Progenitor cell of endocrine pancreas (in vitro differentiated cells): ENCODE measurements around the gene ABCC6. TPM values are rescaled to one million over a fixed set of nuclear protein-coding genes. Genes with fewer than 3 reads are reported as not detected.

ENCODE experiments used
- DNase-seq: peaks from one replicate; pipeline ENCODE4 v3.0.0; 2021; ENCODE audit warnings: low spot score; ENCODE audit not compliant: unreplicated experiment
- H3K27ac Mint-ChIP-seq: 2 replicates; pipeline ENCODE4 v1.8.0; 2021; ENCODE audit warnings: mild to moderate bottlenecking, moderate library complexity, mixed read lengths
- H3K27me3 Mint-ChIP-seq: 2 replicates; pipeline ENCODE4 v1.8.0; 2021; ENCODE audit warnings: mixed read lengths
- H3K36me3 Mint-ChIP-seq: 2 replicates; pipeline ENCODE4 v1.8.0; 2022; ENCODE audit warnings: mixed read lengths; ENCODE audit not compliant: insufficient read depth
- H3K4me1 Mint-ChIP-seq: 2 replicates; pipeline ENCODE4 v1.8.0; 2021; ENCODE audit warnings: low read depth, mixed read lengths
- H3K4me3 Mint-ChIP-seq: 2 replicates; pipeline ENCODE4 v1.8.0; 2021; ENCODE audit warnings: low read depth, mild to moderate bottlenecking, moderate library complexity, mixed read lengths
- H3K9me3 Mint-ChIP-seq: 2 replicates; pipeline ENCODE4 v1.8.0; 2021; ENCODE audit warnings: low read depth, mixed read lengths
- total RNA-seq: library from RNA; stranded (reverse); gene quantifications from 2 replicates; pipeline ENCODE4 v1.2.1, GENCODE V29; 2021
- TF ChIP-seq, protein P1 (sequence below): fragments of 200-600 bp; sonication (generic); IDR thresholded peaks from one replicate; pipeline ENCODE4 v1.5.0; 2021; ENCODE audit warnings: antibody characterized with exemption, mild to moderate bottlenecking; ENCODE audit not compliant: unreplicated experiment

The ABCC6 gene
- total RNA-seq, 1 donor from 2014 or later, result 9.8 TPM

DNA sequence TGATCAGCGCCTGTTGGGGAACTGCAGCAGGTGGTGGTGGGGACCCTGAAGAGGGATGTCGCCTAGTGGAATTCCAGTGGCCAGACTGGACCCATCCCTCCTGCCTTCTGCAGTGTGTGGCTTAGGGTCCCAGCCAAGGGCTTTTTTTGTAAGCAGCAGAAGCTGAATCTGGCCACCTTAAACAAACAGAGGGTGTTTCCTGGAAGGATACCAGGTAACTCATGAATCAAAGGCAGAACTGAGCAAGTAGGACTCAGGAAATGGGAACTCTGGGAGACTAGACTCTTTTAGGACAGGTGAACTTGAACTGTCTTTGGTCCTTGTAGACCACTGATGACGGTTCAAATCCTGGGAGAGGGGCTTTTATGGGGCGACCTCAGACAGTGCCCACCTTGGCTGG lies 124.0 kb downstream of the ABCC6 start:
- DNase-seq, result no peak

More for the DNA sequence above, 124.0 kb downstream of the ABCC6 start:
- Mint-ChIP-seq H3K4me3 (no peak overlapping the region), H3K4me1 (no peaks in the 10 kb centered on the region), H3K27ac (no peak overlapping the region), H3K36me3 (peaks cover 24% of the 10 kb centered on the region), H3K27me3 (no peaks in the 10 kb centered on the region), H3K9me3 (no peaks in the 10 kb centered on the region)
- TF ChIP-seq, protein P1, sequence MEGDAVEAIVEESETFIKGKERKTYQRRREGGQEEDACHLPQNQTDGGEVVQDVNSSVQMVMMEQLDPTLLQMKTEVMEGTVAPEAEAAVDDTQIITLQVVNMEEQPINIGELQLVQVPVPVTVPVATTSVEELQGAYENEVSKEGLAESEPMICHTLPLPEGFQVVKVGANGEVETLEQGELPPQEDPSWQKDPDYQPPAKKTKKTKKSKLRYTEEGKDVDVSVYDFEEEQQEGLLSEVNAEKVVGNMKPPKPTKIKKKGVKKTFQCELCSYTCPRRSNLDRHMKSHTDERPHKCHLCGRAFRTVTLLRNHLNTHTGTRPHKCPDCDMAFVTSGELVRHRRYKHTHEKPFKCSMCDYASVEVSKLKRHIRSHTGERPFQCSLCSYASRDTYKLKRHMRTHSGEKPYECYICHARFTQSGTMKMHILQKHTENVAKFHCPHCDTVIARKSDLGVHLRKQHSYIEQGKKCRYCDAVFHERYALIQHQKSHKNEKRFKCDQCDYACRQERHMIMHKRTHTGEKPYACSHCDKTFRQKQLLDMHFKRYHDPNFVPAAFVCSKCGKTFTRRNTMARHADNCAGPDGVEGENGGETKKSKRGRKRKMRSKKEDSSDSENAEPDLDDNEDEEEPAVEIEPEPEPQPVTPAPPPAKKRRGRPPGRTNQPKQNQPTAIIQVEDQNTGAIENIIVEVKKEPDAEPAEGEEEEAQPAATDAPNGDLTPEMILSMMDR, result no peak

Other genes with a start within 250 kb of the ABCC6 start
- 45.1 and 48.8 TPM in 2 replicates for gene NOMO3, start 9.0 kb upstream of the ABCC6 start, total RNA-seq
- 10.3 and 11.4 TPM in 2 replicates for gene NPIPA7, start 155.6 kb upstream of the ABCC6 start, total RNA-seq